Measurements from ENCODE around the gene STK32B. TPM values are rescaled to one million over a fixed set of nuclear protein-coding genes. Genes with fewer than 3 reads are reported as not detected.

The STK32B gene
- total and polyA plus RNA-seq, 9 of the 15 experiments (the other 6 are each of a cell fraction or from before 2014, with no cell fraction given) = 0.03 to 0.20 (median 0.07) TPM; not detected in 2

GRCh38 chr4:5014007-5014682, 37.1 kb upstream of the STK32B start (continued):
- TF ChIP-seq ZNF318 (IDR thresholded peaks at IDR 0.05; ENCODE audit: borderline replicate concordance in 1 of 2, low read depth in 1 of 2) = peak in 1 of 2 experiments; percentile 71; a peak in 1 of 4 replicates
- peak; percentile 71; the same call in 1 of the 2 replicates for TF ChIP-seq SOX6 (IDR thresholded peaks at IDR 0.05)
- peak; percentile 86 for TF ChIP-seq CEBPB (tag; IDR thresholded peaks at IDR 0.05)
- TF ChIP-seq MGA (IDR thresholded peaks at IDR 0.05) = peak; percentile 92
